ENCODE measurements around the gene ST3GAL4.
A peak's percentile ranks its signal among the peaks of the same experiment; 100 is the strongest.
"Not testable (repeated sequence)": the region's sequence is repeated elsewhere in the genome, so short reads cannot be mapped to it uniquely, and the experiment has no call there.

Gene ST3GAL4, protein sequence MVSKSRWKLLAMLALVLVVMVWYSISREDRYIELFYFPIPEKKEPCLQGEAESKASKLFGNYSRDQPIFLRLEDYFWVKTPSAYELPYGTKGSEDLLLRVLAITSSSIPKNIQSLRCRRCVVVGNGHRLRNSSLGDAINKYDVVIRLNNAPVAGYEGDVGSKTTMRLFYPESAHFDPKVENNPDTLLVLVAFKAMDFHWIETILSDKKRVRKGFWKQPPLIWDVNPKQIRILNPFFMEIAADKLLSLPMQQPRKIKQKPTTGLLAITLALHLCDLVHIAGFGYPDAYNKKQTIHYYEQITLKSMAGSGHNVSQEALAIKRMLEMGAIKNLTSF

GRCh38 chr11:126355324-126355925 lies at the start of gene ST3GAL4:
Gene ST3GAL4, plus strand, starts transcription at chr11:126355686. Its CDS starts 50,470 bp downstream, at chr11:126406156.
- peak; percentile 39 to 66 for DNase-seq (ENCODE audit: low read depth in 2 of 2)

GRCh38 chr11:126305699-126306098 lies 49.8 kb upstream of the ST3GAL4 start:
- DNase-seq (ENCODE audit: low read depth in 2 of 2), result no peak

DNA sequence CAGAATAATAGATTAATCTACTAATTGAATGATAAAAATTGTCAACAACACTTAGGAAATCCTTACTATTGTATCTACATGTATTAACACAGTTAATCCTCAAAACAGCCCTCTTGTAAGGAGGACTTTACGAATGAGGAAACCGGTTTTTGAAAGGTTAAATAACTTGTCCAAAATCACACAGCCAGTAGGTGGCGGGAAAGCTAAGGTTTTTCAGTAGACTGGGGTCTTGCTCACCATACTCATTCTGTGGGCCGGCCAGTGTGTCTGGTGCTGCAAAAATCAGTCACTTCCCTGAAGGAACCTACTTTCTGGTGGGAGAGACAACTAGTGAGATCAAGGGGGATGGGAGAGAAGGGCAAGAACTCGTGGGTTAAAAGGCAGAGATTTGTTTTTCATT lies 47.8 kb upstream of the ST3GAL4 start:
- no peak for DNase-seq (ENCODE audit: low read depth in 2 of 2)

DNA sequence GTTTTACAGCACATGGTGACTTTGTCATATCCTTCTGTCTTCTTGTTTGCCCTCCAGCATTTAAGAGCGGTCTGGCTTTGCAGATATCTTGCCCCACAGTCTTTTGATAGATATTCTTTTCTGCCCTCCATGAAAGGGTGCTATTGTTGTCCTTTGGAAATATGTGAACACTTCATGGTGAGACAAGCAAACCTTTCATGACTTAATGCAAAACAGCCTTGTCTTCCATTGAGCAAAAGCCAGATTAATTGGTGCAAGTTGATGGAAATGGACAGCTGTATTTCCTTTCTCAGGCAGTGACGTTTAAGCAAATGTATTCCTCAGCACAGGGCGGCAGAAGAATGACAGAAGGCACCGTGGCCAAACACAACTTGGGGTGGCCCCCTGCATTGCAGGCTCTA lies 47.2 kb upstream of the ST3GAL4 start:
- DNase-seq (ENCODE audit: low read depth in 2 of 2), result no peak

DNA sequence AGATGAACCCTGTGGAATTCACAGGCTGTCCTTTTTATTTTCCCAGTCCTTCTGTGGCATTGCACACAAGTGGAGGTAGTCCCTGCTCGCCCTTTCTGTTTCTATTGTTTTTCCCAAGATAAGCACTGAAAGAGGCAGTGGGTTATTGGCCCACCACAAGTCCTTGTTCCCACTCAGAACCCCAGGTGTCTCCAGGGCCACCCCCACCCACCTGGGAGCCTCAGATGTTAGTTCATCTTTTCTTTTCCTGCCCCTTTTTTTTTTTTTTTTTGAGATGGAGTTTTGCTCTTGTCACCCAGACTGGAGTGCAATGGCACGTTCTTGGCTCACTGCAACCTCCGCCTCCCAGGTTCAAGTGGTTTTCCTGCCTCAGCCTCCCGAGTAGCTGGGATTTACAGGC lies 46.7 kb upstream of the ST3GAL4 start:
- not testable (repeated sequence) for DNase-seq (ENCODE audit: low read depth in 2 of 2)

DNA sequence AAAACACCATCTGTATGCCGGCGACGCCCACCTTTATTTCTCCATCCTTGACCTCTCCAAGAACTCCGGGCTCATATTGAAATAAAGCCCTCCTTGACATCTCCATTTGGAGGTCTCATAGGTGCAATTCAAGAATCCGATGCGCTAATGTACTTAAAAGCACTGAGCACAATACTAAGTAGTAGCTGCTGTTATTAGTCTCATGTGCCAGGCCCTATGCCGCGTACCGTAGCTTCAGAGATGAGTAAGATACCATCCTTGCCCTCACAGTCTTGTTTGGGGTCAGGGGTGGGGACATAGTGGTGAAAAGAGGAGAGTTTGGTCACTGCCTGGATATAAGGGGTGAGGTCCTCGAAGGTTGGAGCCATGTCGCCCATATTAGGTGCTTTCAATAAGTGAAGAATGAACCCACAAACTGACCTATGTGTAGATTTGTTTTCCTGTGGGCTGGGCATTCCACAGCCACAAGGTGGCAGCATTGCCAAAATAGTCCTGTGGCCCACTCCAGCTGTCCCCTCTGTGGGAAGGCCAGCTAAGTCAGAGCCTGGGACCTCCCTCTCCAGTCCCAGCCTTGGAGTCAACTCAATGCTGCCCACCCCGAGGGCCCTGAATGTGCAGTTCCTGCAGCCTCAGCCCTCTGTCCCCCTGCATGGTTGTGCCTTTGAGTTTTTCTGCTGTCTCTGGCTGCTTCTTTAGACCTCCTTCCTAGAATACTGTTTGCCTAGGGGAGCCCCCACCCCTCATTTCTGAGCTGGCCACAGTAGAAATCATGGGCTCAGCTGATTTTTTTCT lies 45.1 kb upstream of the ST3GAL4 start:
- DNase-seq (ENCODE audit: low read depth in 2 of 2), result peak in 1 of 2 donors; percentile 39

- DNase-seq (ENCODE audit: low read depth in 2 of 2), result no peak
Observed at GRCh38 chr11:126310992-126311310, 44.5 kb upstream of the ST3GAL4 start.

- no peak for DNase-seq (ENCODE audit: low read depth in 2 of 2)
Observed at GRCh38 chr11:126311401-126312291, 43.8 kb upstream of the ST3GAL4 start.

DNA sequence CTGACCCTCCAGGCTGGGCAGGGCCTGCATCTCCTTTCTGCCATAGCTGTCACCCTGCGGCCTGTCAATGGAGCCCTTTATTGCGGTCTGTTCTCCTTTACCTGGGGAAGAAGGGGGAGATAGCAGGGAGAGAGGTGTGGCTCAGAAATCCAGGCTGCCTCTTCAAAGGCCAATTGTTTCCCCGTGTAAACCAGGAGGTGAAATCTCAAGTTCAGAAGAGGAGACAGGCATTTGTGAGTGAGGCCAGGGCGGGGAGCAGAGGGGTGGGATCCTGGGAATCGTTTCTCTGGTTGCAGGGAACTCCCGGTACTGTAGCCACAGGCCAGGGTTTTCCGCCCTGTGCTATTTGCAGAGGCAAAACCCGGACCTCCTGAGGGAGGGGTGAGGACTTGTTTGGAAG lies 42.5 kb upstream of the ST3GAL4 start:
- no peak for DNase-seq (ENCODE audit: low read depth in 2 of 2)

DNA sequence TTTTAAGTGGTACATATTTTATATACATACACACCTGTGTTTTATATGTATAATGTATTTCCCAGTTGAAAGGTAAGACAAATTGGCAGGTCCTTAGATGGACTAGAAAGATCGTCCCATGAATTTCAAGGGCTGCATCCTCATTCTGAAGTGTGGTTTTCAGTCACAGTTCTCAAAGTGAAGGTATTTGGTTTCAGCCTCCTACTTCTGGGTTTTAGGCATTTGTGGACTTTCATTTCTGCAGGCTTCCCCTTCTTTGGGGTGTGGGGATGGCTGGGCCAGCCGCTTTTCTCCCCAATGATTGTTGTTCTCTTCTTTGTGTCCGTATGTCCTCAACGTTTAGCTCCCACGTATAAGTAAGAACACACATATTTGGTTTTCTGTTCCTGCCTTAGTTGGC lies 41.7 kb upstream of the ST3GAL4 start:
- DNase-seq (ENCODE audit: low read depth in 2 of 2), result no peak

DNA sequence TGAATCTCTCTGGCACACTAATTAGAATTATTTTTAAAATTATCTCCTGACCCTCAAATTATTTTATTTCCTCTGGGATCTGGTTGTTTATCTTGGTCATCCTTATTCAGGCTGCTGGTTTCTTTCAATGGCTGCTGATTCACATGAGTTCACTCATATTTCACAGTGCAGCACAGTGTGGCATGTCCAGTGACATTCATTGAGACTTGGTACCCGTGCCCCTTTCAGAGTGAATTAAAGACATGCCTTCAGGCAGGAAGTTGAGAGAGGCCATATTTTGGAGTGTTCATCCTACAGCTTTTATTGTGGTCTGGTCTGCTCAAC lies 38.1 kb upstream of the ST3GAL4 start:
- DNase-seq (ENCODE audit: low read depth in 2 of 2), result no peak

DNA sequence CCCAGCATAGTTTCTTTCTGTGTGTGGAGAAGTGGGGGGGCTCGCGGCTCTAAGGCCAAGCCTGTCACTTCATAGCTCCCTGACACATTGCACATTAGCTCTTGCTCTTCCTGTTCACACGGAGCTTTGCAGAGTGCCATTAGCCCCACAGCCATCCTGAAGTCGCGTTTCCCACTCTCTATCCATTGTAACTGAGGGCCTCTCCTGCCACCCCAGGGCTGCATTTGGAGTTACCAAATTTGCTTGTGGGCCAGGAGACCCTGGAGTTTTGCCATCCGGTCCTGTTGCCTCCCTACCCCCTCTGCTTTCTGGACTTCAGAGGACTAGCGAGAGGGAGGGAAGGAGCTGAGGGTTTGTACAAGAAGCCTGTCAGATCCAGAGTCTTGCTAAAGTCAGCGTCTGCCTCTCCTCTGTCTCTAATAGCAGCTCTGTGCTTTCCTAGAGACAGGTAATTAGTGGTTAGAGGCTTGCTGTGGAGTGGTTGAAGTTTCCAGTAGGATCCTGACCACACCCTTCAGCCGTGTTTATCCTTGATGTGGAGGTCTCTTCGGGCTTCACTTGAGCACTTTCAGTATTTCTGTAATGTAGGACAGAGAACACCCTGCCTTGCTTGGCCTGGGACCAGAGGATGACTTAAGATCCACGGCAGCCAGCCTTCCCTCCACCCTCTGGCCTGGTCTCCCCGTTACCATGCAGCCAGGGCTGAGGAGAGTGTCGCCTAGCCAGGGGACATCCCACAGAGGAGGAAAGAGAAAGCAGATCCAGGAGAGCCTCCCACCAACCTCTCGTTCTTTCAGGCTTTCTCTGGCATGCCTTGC lies 37.5 kb upstream of the ST3GAL4 start:
- peak in 1 of 2 donors; percentile 19 for DNase-seq (ENCODE audit: low read depth in 2 of 2)

- DNase-seq (ENCODE audit: low read depth in 2 of 2), result no peak
Observed at GRCh38 chr11:126318574-126319373, 36.7 kb upstream of the ST3GAL4 start.

GRCh38 chr11:126319374-126319740 lies 36.1 kb upstream of the ST3GAL4 start:
- DNase-seq (ENCODE audit: low read depth in 2 of 2), result no peak

- no peak for DNase-seq (ENCODE audit: low read depth in 2 of 2)
Observed at GRCh38 chr11:126322996-126323395, 32.5 kb upstream of the ST3GAL4 start.

- DNase-seq (ENCODE audit: low read depth in 2 of 2), result no peak
Observed at GRCh38 chr11:126327281-126328000, 28.0 kb upstream of the ST3GAL4 start.

- no peak for DNase-seq (ENCODE audit: low read depth in 2 of 2)
Observed at GRCh38 chr11:126328001-126328390, 27.5 kb upstream of the ST3GAL4 start.

GRCh38 chr11:126328444-126328843 lies 27.0 kb upstream of the ST3GAL4 start:
- no peak for DNase-seq (ENCODE audit: low read depth in 2 of 2)

- no peak for DNase-seq (ENCODE audit: low read depth in 2 of 2)
Observed at GRCh38 chr11:126328938-126329643, 26.4 kb upstream of the ST3GAL4 start.

Measured in stimulated activated CD8-positive, alpha-beta memory T cell treated with anti-CD3 and anti-CD28 coated beads, Interleukin-7, amount 100 ng/mL, for 4 hours (primary cell).